CD4-positive, alpha-beta T cell treated with Interleukin-6 for 4 hours (primary cell): Measurements from ENCODE around the gene POT1.

Experiments
- DNase-seq: peaks from one replicate; pipeline ENCODE4 v3.0.0-alpha.2; 2020; ENCODE audit warnings: mixed read lengths

POT1 gene

GRCh38 chr7:124801330-124801895 lies 128.2 kb downstream of the POT1 start:
- DNase-seq: no peak

- DNase-seq: no peak
Observed at GRCh38 chr7:124800386-124800785, 129.2 kb downstream of the POT1 start.

- DNase-seq: no peak
Observed at GRCh38 chr7:124799448-124799847, 130.2 kb downstream of the POT1 start.

- DNase-seq: no peak
Observed at GRCh38 chr7:124796771-124797170, 132.9 kb downstream of the POT1 start.

GRCh38 chr7:124792696-124793095 lies 136.9 kb downstream of the POT1 start:
- DNase-seq: no peak

- DNase-seq: no peak
Observed at GRCh38 chr7:124792002-124792401, 137.6 kb downstream of the POT1 start.

GRCh38 chr7:124791426-124791825 lies 138.2 kb downstream of the POT1 start:
- DNase-seq: no peak

GRCh38 chr7:124790645-124791044 lies 139.0 kb downstream of the POT1 start:
- DNase-seq: no peak

- DNase-seq: no peak
Observed at GRCh38 chr7:124785994-124786393, 143.6 kb downstream of the POT1 start.

- DNase-seq: no peak
Observed at GRCh38 chr7:124784879-124785818, 144.5 kb downstream of the POT1 start.

GRCh38 chr7:124783271-124783670 lies 146.4 kb downstream of the POT1 start:
- no peak for DNase-seq

- no peak for DNase-seq
Observed at GRCh38 chr7:124781907-124782734, 147.5 kb downstream of the POT1 start.

GRCh38 chr7:124781418-124781817 lies 148.2 kb downstream of the POT1 start:
- DNase-seq: no peak

- no peak for DNase-seq
Observed at GRCh38 chr7:124780608-124781007, 149.0 kb downstream of the POT1 start.

- no peak for DNase-seq
Observed at GRCh38 chr7:124780056-124780455, 149.6 kb downstream of the POT1 start.

GRCh38 chr7:124779620-124780019 lies 150.0 kb downstream of the POT1 start:
- DNase-seq: no peak

GRCh38 chr7:124779194-124779593 lies 150.4 kb downstream of the POT1 start:
- no peak for DNase-seq

- no peak for DNase-seq
Observed at GRCh38 chr7:124777268-124777667, 152.4 kb downstream of the POT1 start.

- DNase-seq: no peak
Observed at GRCh38 chr7:124776153-124776552, 153.5 kb downstream of the POT1 start.

- no peak for DNase-seq
Observed at GRCh38 chr7:124775422-124775821, 154.2 kb downstream of the POT1 start.

GRCh38 chr7:124773938-124774337 lies 155.7 kb downstream of the POT1 start:
- no peak for DNase-seq

- no peak for DNase-seq
Observed at GRCh38 chr7:124773339-124773738, 156.3 kb downstream of the POT1 start.
